ENCODE data around the gene GPAT3. TPM values are rescaled to one million over a fixed set of nuclear protein-coding genes. Genes with fewer than 3 reads are reported as not detected.

The GPAT3 gene
- total RNA-seq, 1 experiment from 2014 or later = 4.4 TPM

- intact Hi-C loops (cut with micrococcal nuclease; ENCODE audit: unreplicated experiment) = loop anchor here (1.0 to 10.0 kb wide), 4 partner anchors 131 to 322 kb away; no protein-coding TSS in a partner anchor
- TF ChIP-seq, protein P1, sequence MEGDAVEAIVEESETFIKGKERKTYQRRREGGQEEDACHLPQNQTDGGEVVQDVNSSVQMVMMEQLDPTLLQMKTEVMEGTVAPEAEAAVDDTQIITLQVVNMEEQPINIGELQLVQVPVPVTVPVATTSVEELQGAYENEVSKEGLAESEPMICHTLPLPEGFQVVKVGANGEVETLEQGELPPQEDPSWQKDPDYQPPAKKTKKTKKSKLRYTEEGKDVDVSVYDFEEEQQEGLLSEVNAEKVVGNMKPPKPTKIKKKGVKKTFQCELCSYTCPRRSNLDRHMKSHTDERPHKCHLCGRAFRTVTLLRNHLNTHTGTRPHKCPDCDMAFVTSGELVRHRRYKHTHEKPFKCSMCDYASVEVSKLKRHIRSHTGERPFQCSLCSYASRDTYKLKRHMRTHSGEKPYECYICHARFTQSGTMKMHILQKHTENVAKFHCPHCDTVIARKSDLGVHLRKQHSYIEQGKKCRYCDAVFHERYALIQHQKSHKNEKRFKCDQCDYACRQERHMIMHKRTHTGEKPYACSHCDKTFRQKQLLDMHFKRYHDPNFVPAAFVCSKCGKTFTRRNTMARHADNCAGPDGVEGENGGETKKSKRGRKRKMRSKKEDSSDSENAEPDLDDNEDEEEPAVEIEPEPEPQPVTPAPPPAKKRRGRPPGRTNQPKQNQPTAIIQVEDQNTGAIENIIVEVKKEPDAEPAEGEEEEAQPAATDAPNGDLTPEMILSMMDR (IDR thresholded peaks at IDR 0.05; ENCODE audit: unreplicated experiment) = no peak
- Mint-ChIP-seq H3K27ac (ENCODE audit: unreplicated experiment) (no peak overlapping the region), H3K4me1 (ENCODE audit: low read depth, unreplicated experiment) (no peaks in the 10 kb centered on the region), H3K4me3 (ENCODE audit: low read depth, unreplicated experiment) (no peak overlapping the region), H3K36me3 (ENCODE audit: insufficient read depth, unreplicated experiment) (no peaks in the 10 kb centered on the region), H3K27me3 (ENCODE audit: unreplicated experiment) (peaks cover 24% of the 10 kb centered on the region), H3K9me3 (ENCODE audit: low read depth, unreplicated experiment) (no peaks in the 10 kb centered on the region)
- no TSS peak for BruUV-seq (replicated peaks)
- peak; percentile 63 for DNase-seq
- CTCF ChIA-PET = no interaction called here
Measured at GRCh38 chr4:83639849-83640493, 104.1 kb downstream of the GPAT3 start.

GRCh38 chr4:83643036-83643435, 107.1 kb downstream of the GPAT3 start:
- no peak for DNase-seq
- BruUV-seq (replicated peaks) = no TSS peak
- CTCF ChIA-PET = no interaction called here
- Mint-ChIP-seq H3K27ac (ENCODE audit: unreplicated experiment) (no peak overlapping the region), H3K36me3 (ENCODE audit: insufficient read depth, unreplicated experiment) (no peaks in the 10 kb centered on the region), H3K9me3 (ENCODE audit: low read depth, unreplicated experiment) (no peaks in the 10 kb centered on the region), H3K4me3 (ENCODE audit: low read depth, unreplicated experiment) (no peak overlapping the region), H3K27me3 (ENCODE audit: unreplicated experiment) (peaks cover 24% of the 10 kb centered on the region), H3K4me1 (ENCODE audit: low read depth, unreplicated experiment) (no peaks in the 10 kb centered on the region)
- TF ChIP-seq, protein P1 (IDR thresholded peaks at IDR 0.05; ENCODE audit: unreplicated experiment) = no peak
- intact Hi-C loops (cut with micrococcal nuclease; ENCODE audit: unreplicated experiment) = loop anchor here (5.0 kb wide), 1 partner anchor 319 kb away; no protein-coding TSS in a partner anchor

GRCh38 chr4:83644677-83645659, 109.1 kb downstream of the GPAT3 start:
- BruUV-seq (replicated peaks) = no TSS peak
- CTCF ChIA-PET = interaction anchor here (1.0 to 1.8 kb wide), 2 partner anchors 317 to 806 kb away, joined by 4 to 12 read pairs; no protein-coding TSS in a partner anchor
- H3K27ac Mint-ChIP-seq (ENCODE audit: unreplicated experiment) = no peak overlapping the region
- no peak overlapping the region for H3K4me3 Mint-ChIP-seq (ENCODE audit: low read depth, unreplicated experiment)
- DNase-seq = peak; percentile 44
- peaks cover 24% of the 10 kb centered on the region for H3K27me3 Mint-ChIP-seq (ENCODE audit: unreplicated experiment)
- H3K36me3 Mint-ChIP-seq (ENCODE audit: insufficient read depth, unreplicated experiment) = no peaks in the 10 kb centered on the region
- intact Hi-C loops (cut with micrococcal nuclease; ENCODE audit: unreplicated experiment) = loop anchor here (1.0 to 5.0 kb wide), 3 partner anchors 127 to 614 kb away; no protein-coding TSS in a partner anchor
- no peaks in the 10 kb centered on the region for H3K9me3 Mint-ChIP-seq (ENCODE audit: low read depth, unreplicated experiment)
- no peaks in the 10 kb centered on the region for H3K4me1 Mint-ChIP-seq (ENCODE audit: low read depth, unreplicated experiment)
- TF ChIP-seq, protein P1 (IDR thresholded peaks at IDR 0.05; ENCODE audit: unreplicated experiment) = peak; percentile 32

- TF ChIP-seq, protein P1 (IDR thresholded peaks at IDR 0.05; ENCODE audit: unreplicated experiment) = no peak
- intact Hi-C loops (cut with micrococcal nuclease; ENCODE audit: unreplicated experiment) = loop anchor here (5.0 kb wide), 1 partner anchor 126 kb away; no protein-coding TSS in a partner anchor
- BruUV-seq (replicated peaks) = no TSS peak
- H3K27me3 Mint-ChIP-seq (ENCODE audit: unreplicated experiment) = peaks cover 13% of the 10 kb centered on the region
- no peak for DNase-seq
- no peak overlapping the region for H3K4me3 Mint-ChIP-seq (ENCODE audit: low read depth, unreplicated experiment)
- CTCF ChIA-PET = no interaction called here
- H3K4me1 Mint-ChIP-seq (ENCODE audit: low read depth, unreplicated experiment) = no peaks in the 10 kb centered on the region
- H3K36me3 Mint-ChIP-seq (ENCODE audit: insufficient read depth, unreplicated experiment) = no peaks in the 10 kb centered on the region
- no peak overlapping the region for H3K27ac Mint-ChIP-seq (ENCODE audit: unreplicated experiment)
- no peaks in the 10 kb centered on the region for H3K9me3 Mint-ChIP-seq (ENCODE audit: low read depth, unreplicated experiment)
Measured at GRCh38 chr4:83646538-83647239, 110.8 kb downstream of the GPAT3 start.
